Sigmoid colon (tissue), 4 donors: ENCODE measurements around the gene SERPINH1.

ENCODE experiments used
- EP300 ChIP-seq, 4 donors: sonication (generic); formaldehyde crosslinking; IDR thresholded peaks; one replicate each; pipeline ENCODE4 v1.6.1; 2017; ENCODE audit warnings: antibody characterized with exemption in 4 of 4
- TF ChIP-seq, protein P1 (sequence below), 4 experiments: fragments of 450-650 bp in 3 of 4; fragments of 200-600 bp in 1 of 4; IDR thresholded peaks; one replicate each; pipeline ENCODE4 v1.5.1; 2016 to 2019; ENCODE audit warnings: antibody characterized with exemption in 4 of 4, mild to moderate bottlenecking in 3 of 4, moderate library complexity in 2 of 4

DNA sequence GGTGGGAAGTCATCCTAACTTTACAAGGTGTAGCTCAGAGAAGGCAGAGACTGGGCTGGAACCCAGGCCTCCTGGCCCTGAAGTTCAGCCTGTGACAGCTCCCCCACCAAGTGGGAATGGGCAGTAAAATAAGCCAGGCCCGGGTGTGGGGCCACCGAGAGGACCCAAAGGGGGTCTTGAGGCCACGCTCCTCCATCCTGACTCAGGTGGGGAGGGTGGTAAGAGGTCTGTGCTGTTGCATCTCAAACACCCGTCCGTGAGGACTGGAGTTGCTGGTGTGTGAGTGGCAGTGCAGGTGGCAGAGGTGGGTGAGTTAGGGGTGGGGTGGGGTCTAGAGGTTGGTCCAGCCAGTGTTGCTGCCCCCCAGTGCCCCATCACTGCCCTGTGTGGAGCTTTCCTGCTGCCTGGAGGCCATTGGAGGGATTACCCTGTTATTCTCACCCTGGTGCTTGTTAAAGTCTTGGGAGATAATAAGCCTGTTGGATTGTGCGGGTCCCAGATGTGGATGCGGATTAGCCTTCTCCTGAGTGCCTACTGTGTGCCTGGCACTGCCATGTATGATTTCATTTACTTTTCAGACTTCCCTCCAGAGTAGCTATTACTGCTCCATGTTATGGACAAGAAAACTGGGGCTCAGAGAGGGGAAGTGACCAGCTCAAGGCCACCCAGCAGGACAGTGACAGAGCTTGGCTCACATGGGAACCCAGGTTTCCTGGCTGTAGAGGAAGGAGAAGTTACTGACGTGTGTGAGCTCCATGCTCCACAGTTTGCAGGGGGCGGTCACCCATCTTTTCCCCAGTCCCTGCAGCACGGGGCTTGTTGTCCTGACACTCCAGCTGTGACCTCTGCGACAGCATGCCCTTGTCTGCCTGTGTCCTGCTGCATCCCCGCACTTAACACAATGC, 12.9 kb downstream of the SERPINH1 start:
- TF ChIP-seq, protein P1, sequence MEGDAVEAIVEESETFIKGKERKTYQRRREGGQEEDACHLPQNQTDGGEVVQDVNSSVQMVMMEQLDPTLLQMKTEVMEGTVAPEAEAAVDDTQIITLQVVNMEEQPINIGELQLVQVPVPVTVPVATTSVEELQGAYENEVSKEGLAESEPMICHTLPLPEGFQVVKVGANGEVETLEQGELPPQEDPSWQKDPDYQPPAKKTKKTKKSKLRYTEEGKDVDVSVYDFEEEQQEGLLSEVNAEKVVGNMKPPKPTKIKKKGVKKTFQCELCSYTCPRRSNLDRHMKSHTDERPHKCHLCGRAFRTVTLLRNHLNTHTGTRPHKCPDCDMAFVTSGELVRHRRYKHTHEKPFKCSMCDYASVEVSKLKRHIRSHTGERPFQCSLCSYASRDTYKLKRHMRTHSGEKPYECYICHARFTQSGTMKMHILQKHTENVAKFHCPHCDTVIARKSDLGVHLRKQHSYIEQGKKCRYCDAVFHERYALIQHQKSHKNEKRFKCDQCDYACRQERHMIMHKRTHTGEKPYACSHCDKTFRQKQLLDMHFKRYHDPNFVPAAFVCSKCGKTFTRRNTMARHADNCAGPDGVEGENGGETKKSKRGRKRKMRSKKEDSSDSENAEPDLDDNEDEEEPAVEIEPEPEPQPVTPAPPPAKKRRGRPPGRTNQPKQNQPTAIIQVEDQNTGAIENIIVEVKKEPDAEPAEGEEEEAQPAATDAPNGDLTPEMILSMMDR (IDR thresholded peaks at IDR 0.05), result peak in 1 of 4 experiments; percentile 14
- no peak for TF ChIP-seq EP300 (IDR thresholded peaks at IDR 0.05)
